GM19043 (cell line): ENCODE results near the gene SMO.
"Not testable (repeated sequence)": the region's sequence is repeated elsewhere in the genome, so short reads cannot be mapped to it uniquely, and the experiment has no call there.

Experiments
- ATAC-seq: cut with Tn5 transposase; IDR thresholded peaks from one replicate; pipeline ENCODE4 v1.9.1; 2021; ENCODE audit warnings: low read depth; ENCODE audit not compliant: unreplicated experiment

Gene SMO

GRCh38 chr7:129227646-129228578, 39.5 kb downstream of the SMO start:
- no peak for ATAC-seq

DNA sequence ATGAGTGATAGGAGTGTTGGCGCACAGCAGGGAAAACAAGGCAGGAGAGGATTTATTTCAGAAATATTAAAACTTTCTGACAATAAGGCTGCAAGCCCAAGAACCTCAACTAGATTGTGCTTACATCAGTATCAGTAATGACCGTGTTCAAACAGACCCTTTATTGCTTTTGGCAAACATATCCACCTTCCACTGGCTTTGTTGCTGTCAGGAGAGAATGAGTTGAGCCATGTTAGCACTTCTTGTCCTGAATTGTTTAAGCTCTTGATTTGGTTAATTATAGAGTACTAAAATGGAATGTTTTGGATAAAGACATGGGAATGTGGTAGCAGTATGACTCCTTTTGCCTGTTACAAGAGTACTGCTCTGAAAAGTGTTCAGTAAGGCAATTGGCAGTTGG, 40.2 kb downstream of the SMO start:
- no peak for ATAC-seq

GRCh38 chr7:129231666-129232065, 43.2 kb downstream of the SMO start:
- ATAC-seq, result no peak

DNA sequence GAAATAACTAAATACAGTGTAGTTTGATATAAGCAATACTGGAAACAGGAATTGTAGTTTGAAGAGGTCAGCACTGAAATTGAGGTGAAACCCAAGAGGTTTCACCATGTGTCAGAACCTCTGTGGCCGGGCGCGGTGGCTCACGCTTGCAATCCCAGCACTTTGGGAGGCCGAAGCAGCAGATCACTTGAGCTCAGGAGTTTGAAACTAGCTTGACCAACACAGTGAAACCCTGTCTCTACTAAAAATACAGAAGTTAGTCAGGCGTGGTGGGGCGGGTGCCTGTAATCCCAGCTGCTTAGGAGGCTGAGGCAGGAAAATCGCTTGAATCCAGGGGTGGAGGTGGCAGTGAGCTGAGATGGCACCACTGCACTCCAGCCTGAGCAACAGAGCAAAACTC, 50.1 kb downstream of the SMO start:
- ATAC-seq, result no peak

- no peak for ATAC-seq
Observed at GRCh38 chr7:129240119-129240820, 51.8 kb downstream of the SMO start.

GRCh38 chr7:129244220-129244619, 55.8 kb downstream of the SMO start:
- no peak for ATAC-seq

GRCh38 chr7:129245533-129245932, 57.1 kb downstream of the SMO start:
- no peak for ATAC-seq

DNA sequence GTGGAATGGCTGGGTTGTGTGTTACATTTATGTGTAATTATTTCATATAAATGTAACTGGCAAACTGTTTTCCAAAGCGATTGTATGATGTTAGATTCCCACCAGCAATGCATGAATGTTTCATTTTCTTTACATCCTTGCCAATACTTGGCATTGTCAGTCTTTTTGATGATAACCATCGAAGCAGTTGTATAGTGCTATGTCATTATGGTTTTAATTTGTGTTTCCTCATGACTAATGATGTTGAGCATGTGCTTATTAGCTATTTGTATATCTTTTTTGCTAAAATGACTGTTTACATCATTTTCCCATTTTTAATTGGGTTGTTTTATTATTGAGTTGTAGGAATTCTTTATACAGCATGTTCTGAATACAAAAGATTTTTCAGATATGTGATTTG, 58.7 kb downstream of the SMO start:
- ATAC-seq, result no peak

GRCh38 chr7:129252128-129252527, 63.7 kb downstream of the SMO start:
- no peak for ATAC-seq

DNA sequence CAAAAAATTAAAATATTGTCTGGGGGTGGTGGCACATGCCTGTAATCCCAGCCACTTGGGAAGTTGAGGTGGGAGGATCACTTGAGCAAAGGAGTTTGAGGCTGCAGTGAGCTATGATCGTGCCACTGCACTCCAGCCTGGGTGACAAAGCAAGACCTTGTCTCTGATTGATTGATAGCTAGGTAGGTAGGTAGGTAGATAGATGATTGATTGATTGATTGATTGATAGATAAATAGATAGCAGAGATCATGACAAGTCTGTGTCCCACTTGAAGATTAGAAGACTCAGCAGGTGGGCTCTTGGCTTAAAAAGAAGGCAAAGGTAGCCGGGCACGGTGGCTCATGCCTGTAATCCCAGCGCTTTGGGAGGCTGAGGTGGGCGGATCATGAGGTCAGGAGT, 64.2 kb downstream of the SMO start:
- ATAC-seq, result not testable (repeated sequence)

DNA sequence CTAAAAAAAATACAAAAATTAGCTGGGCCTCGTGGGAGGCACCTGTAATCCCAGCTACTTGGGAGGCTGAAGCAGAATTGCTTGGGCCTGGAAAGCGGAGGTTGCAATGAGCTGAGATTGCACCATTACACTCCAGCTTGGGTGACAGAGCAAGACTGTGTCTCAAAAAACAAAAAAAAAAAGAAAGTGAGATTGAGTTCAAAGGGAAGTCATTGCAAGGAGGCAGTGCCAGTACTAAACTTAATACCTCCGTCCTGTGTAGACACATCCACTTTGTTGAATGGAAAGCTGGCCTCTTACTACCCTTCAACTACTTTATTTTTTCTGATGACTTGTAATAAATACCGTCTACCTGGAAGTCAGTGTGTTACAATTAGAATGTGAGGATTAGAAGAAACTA, 67.4 kb downstream of the SMO start:
- no peak for ATAC-seq

DNA sequence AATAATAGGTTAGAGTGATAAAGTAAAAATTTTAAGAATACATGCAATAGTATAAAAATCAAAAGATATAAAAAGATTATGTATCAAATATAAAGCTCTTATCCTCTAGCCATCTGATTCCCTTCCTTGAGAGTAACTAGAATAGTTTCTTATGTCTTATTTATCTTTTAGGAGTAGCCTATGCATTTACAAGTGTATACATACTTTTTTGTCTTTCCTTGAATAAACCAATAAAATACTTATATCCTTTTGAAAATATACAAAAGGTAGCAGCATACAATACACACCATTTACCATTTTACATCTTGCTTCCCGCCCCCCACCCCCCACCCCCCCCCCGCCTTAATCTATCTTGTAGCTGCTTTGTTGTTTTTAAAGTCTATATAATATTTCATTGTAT, 67.8 kb downstream of the SMO start:
- no peak for ATAC-seq

GRCh38 chr7:129257168-129257567, 68.7 kb downstream of the SMO start:
- ATAC-seq, result no peak

DNA sequence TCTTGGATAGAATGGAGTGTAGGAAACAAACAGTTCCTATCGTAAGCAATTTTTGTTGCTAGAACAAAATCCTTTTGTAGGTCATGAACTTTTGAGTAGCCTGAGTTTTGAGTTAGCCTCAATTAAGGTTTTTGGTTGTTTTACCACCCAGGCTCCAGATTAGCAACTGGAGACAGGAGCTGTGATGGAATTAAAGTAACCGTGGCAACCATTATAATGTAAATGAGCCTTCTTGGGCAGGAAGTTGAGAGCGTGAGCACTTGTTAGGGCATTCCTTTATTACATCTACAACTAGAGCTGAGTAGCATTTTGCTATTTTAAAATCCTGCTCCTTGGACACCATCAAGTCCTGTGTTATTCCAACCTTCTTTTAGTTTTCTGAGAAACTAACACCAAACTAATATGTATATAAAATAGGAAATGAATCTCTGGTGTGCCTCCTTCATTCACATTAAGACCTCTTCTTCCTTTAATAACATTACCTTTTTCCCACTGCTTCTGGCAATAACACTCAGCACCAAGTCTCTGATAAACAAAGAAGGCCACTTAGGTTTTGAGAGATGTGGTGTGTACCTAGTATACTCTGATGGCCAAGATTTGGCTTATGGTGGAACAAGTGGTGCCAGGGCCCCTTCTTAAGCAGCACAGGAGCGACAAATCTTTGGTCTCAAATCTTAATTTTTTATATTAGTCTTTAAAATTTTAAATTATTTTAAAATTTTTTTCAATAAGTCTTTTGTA, 70.4 kb downstream of the SMO start:
- ATAC-seq, result no peak

- no peak for ATAC-seq
Observed at GRCh38 chr7:129262324-129262723, 73.9 kb downstream of the SMO start.
